Rectal smooth muscle tissue (tissue), 1 donor: ENCODE results near the gene HEATR5A.
"Not testable (repeated sequence)": the region's sequence is repeated elsewhere in the genome, so short reads cannot be mapped to it uniquely, and the experiment has no call there.

ENCODE experiments used
- H3K27ac ChIP-seq: one replicate; pipeline ENCODE4 v1.7.0; 2013; ENCODE audit warnings: low read depth, low read length, inconsistent platforms
- H3K27me3 ChIP-seq: one replicate; pipeline ENCODE4 v1.7.0; 2013; ENCODE audit warnings: low read length; ENCODE audit not compliant: control insufficient read depth, insufficient read depth
- H3K36me3 ChIP-seq: one replicate; pipeline ENCODE4 v1.7.0; 2013; ENCODE audit warnings: low read length; ENCODE audit not compliant: control insufficient read depth, insufficient read depth
- H3K4me1 ChIP-seq: one replicate; pipeline ENCODE4 v1.7.0; 2013; ENCODE audit warnings: low read length; ENCODE audit not compliant: control insufficient read depth, insufficient read depth
- H3K4me3 ChIP-seq: one replicate; pipeline ENCODE4 v1.7.0; 2013; ENCODE audit warnings: low read length
- H3K9ac ChIP-seq: one replicate; pipeline ENCODE4 v1.7.0; 2013; ENCODE audit warnings: low read length

HEATR5A gene

GRCh38 chr14:31280871-31281220 is 139.5 kb downstream of the HEATR5A start:
- no peak overlapping the region for H3K27ac ChIP-seq
- H3K36me3 ChIP-seq: no peaks in the 10 kb centered on the region
- no peaks in the 10 kb centered on the region for H3K27me3 ChIP-seq
- no peak overlapping the region for H3K9ac ChIP-seq
- H3K4me1 ChIP-seq: no peaks in the 10 kb centered on the region
- no peak overlapping the region for H3K4me3 ChIP-seq

GRCh38 chr14:31280132-31280870 is 140.0 kb downstream of the HEATR5A start:
- Histone ChIP-seq H3K4me3 (no peak overlapping the region), H3K27me3 (no peaks in the 10 kb centered on the region)

GRCh38 chr14:31278883-31279282 is 141.5 kb downstream of the HEATR5A start:
- H3K9ac ChIP-seq: no peak overlapping the region
- no peaks in the 10 kb centered on the region for H3K27me3 ChIP-seq
- H3K27ac ChIP-seq: no peak overlapping the region
- H3K4me3 ChIP-seq: no peak overlapping the region
- no peaks in the 10 kb centered on the region for H3K4me1 ChIP-seq
- H3K36me3 ChIP-seq: no peaks in the 10 kb centered on the region

More at GRCh38 chr14:31280132-31280870, 140.0 kb downstream of the HEATR5A start:
- H3K9ac ChIP-seq: no peak overlapping the region
- H3K27ac ChIP-seq: no peak overlapping the region
- H3K36me3 ChIP-seq: no peaks in the 10 kb centered on the region
- H3K4me1 ChIP-seq: no peaks in the 10 kb centered on the region

GRCh38 chr14:31277085-31277484 is 143.3 kb downstream of the HEATR5A start:
- no peak overlapping the region for H3K27ac ChIP-seq

GRCh38 chr14:31276417-31276816 is 143.9 kb downstream of the HEATR5A start:
- H3K27ac ChIP-seq, H3K36me3 ChIP-seq, H3K4me3 ChIP-seq, H3K4me1 ChIP-seq, H3K27me3 ChIP-seq, H3K9ac ChIP-seq: not testable (repeated sequence)

More at GRCh38 chr14:31277085-31277484, 143.3 kb downstream of the HEATR5A start:
- Histone ChIP-seq H3K4me3 (no peak overlapping the region), H3K27me3 (no peaks in the 10 kb centered on the region), H3K36me3 (no peaks in the 10 kb centered on the region), H3K9ac (no peak overlapping the region), H3K4me1 (no peaks in the 10 kb centered on the region)

- H3K36me3 ChIP-seq: no peaks in the 10 kb centered on the region
- H3K4me3 ChIP-seq: no peak overlapping the region
Observed at GRCh38 chr14:31275731-31276130, 144.6 kb downstream of the HEATR5A start.

GRCh38 chr14:31271648-31272047 is 148.7 kb downstream of the HEATR5A start:
- no peaks in the 10 kb centered on the region for H3K27me3 ChIP-seq
- no peak overlapping the region for H3K9ac ChIP-seq

More at GRCh38 chr14:31275731-31276130, 144.6 kb downstream of the HEATR5A start:
- H3K27ac ChIP-seq: no peak overlapping the region
- no peaks in the 10 kb centered on the region for H3K27me3 ChIP-seq
- no peak overlapping the region for H3K9ac ChIP-seq
- H3K4me1 ChIP-seq: no peaks in the 10 kb centered on the region

GRCh38 chr14:31270196-31270772 is 150.1 kb downstream of the HEATR5A start:
- no peaks in the 10 kb centered on the region for H3K27me3 ChIP-seq
- H3K27ac ChIP-seq: no peak overlapping the region
- no peak overlapping the region for H3K4me3 ChIP-seq
- no peak overlapping the region for H3K9ac ChIP-seq
- H3K36me3 ChIP-seq: no peaks in the 10 kb centered on the region
- no peaks in the 10 kb centered on the region for H3K4me1 ChIP-seq

More at GRCh38 chr14:31271648-31272047, 148.7 kb downstream of the HEATR5A start:
- no peak overlapping the region for H3K27ac ChIP-seq
- H3K4me3 ChIP-seq: no peak overlapping the region
- H3K36me3 ChIP-seq: no peaks in the 10 kb centered on the region
- H3K4me1 ChIP-seq: no peaks in the 10 kb centered on the region

GRCh38 chr14:31269634-31270195 is 150.6 kb downstream of the HEATR5A start:
- H3K27ac ChIP-seq: no peak overlapping the region
- no peaks in the 10 kb centered on the region for H3K36me3 ChIP-seq
- no peak overlapping the region for H3K9ac ChIP-seq
- H3K4me1 ChIP-seq: no peaks in the 10 kb centered on the region
- no peak overlapping the region for H3K4me3 ChIP-seq
- H3K27me3 ChIP-seq: no peaks in the 10 kb centered on the region

- Histone ChIP-seq H3K4me3 (no peak overlapping the region), H3K36me3 (no peaks in the 10 kb centered on the region), H3K4me1 (peaks cover 8% of the 10 kb centered on the region), H3K9ac (no peak overlapping the region), H3K27ac (no peak overlapping the region), H3K27me3 (no peaks in the 10 kb centered on the region)
Observed at GRCh38 chr14:31268216-31268615, 152.1 kb downstream of the HEATR5A start.

GRCh38 chr14:31266437-31267331 is 153.7 kb downstream of the HEATR5A start:
- no peak overlapping the region for H3K9ac ChIP-seq
- no peak overlapping the region for H3K4me3 ChIP-seq
- peaks cover 12% of the 10 kb centered on the region for H3K4me1 ChIP-seq
- no peak overlapping the region for H3K27ac ChIP-seq
- H3K36me3 ChIP-seq: no peaks in the 10 kb centered on the region
- H3K27me3 ChIP-seq: no peaks in the 10 kb centered on the region

GRCh38 chr14:31265701-31266398 is 154.5 kb downstream of the HEATR5A start:
- Histone ChIP-seq H3K27me3 (no peaks in the 10 kb centered on the region), H3K4me1 (peaks cover 12% of the 10 kb centered on the region), H3K27ac (no peak overlapping the region), H3K4me3 (no peak overlapping the region), H3K36me3 (no peaks in the 10 kb centered on the region), H3K9ac (no peak overlapping the region)
